A549 (cell line): Measurements from ENCODE around the gene LYPD6B.

ENCODE experiments used
- BHLHE40 ChIP-seq: IDR thresholded peaks from 2 replicates; pipeline ENCODE4 v1.6.1; 2012; ENCODE audit warnings: low read depth, low read length, inconsistent platforms
- CEBPB ChIP-seq, 2 experiments: fragments of >200 bp in 1 of 2; sonication (Bioruptor Twin) in 1 of 2; formaldehyde crosslinking in 1 of 2; IDR thresholded peaks; 2 replicates each; pipeline ENCODE4 v1.6.1; 2012 to 2016
- CTCF ChIP-seq: fragments of >200 bp; sonication (Bioruptor Twin); formaldehyde crosslinking; IDR thresholded peaks from 3 replicates; pipeline ENCODE4 v1.5.1; 2016
- ESRRA ChIP-seq: fragments of 150-350 bp; IDR thresholded peaks from 2 replicates; pipeline ENCODE4 v1.6.1; 2014; ENCODE audit warnings: mild to moderate bottlenecking, low read length, borderline replicate concordance
- NFE2L2 ChIP-seq: fragments of 150-350 bp; conservative IDR thresholded peaks from 2 replicates; pipeline ENCODE4 v1.6.1; 2014; ENCODE audit warnings: low read length
- POLR2A ChIP-seq: IDR thresholded peaks from 2 replicates; pipeline ENCODE4 v1.6.1; 2012; ENCODE audit warnings: mild to moderate bottlenecking, low read length
- RNF2 ChIP-seq: fragments of 200-600 bp; sonication (generic); IDR thresholded peaks from 2 replicates; pipeline ENCODE4 v1.6.1; 2016; ENCODE audit warnings: low read depth, mild to moderate bottlenecking, antibody characterized with exemption, moderate library complexity, borderline replicate concordance
- TP53 ChIP-seq: fragments of 250-450 bp; sonication (Bioruptor Pico); IDR thresholded peaks from 2 replicates; pipeline ENCODE4 v1.5.0; 2021; ENCODE audit warnings: mild to moderate bottlenecking, moderate library complexity
- TF ChIP-seq, protein P1 (sequence below): fragments of >200 bp; sonication (Bioruptor Twin); formaldehyde crosslinking; IDR thresholded peaks from 3 replicates; pipeline ENCODE4 v1.6.1; 2016

DNA sequence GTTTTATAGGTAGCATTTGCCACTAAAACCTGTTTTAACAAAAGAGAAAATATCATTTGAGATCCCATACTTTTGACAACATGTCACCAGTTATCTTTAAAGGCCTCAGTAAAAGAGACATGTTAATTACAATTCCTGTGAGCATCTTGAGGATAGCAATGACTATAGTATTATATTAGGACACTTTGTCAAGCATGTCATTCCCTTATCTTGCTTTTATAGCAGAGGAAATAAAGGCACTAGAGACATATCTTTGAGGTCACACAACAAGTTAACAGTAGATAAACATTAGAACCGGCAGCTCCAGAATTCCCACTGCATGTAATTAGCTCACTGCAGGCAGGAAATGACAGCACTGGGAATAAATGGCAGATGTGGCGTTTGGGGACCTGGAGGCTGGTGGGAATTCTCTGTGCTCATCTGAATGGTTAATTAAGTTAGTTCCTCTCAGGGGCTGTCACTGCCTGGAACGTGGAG, 25.9 kb downstream of the LYPD6B start:
- TF ChIP-seq RNF2 (no peak), CTCF (no peak), ESRRA (no peak), BHLHE40 (no peak), POLR2A (no peak), TP53 (CRISPR knock-in tag) (no peak), CEBPB (IDR thresholded peaks at IDR 0.05) (no peak), NFE2L2 (no peak)
- TF ChIP-seq, protein P1, sequence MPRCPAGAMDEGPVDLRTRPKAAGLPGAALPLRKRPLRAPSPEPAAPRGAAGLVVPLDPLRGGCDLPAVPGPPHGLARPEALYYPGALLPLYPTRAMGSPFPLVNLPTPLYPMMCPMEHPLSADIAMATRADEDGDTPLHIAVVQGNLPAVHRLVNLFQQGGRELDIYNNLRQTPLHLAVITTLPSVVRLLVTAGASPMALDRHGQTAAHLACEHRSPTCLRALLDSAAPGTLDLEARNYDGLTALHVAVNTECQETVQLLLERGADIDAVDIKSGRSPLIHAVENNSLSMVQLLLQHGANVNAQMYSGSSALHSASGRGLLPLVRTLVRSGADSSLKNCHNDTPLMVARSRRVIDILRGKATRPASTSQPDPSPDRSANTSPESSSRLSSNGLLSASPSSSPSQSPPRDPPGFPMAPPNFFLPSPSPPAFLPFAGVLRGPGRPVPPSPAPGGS = no peak
